Neural crest cell (in vitro differentiated cells): Measurements from ENCODE around the gene PCNX2. TPM values are rescaled to one million over a fixed set of nuclear protein-coding genes. Genes with fewer than 3 reads are reported as not detected.
A peak's percentile ranks its signal among the peaks of the same experiment; 100 is the strongest.

ENCODE experiments used
- DNase-seq: peaks from one replicate; pipeline ENCODE4 v3.0.0; 2021; ENCODE audit warnings: low read depth, mixed read lengths, low spot score
- H3K27ac Mint-ChIP-seq: one replicate; pipeline ENCODE4 v1.8.0; 2021; ENCODE audit warnings: mild to moderate bottlenecking, mixed read lengths; ENCODE audit not compliant: unreplicated experiment
- H3K27me3 Mint-ChIP-seq: 2 replicates; pipeline ENCODE4 v1.8.0; 2021; ENCODE audit warnings: low read depth, mild to moderate bottlenecking, mixed read lengths
- H3K36me3 Mint-ChIP-seq: 2 replicates; pipeline ENCODE4 v1.8.0; 2021; ENCODE audit warnings: low read depth, mild to moderate bottlenecking, mixed read lengths
- H3K4me1 Mint-ChIP-seq: 2 replicates; pipeline ENCODE4 v1.8.0; 2021; ENCODE audit warnings: mixed read lengths
- H3K4me3 Mint-ChIP-seq: one replicate; pipeline ENCODE4 v1.8.0; 2021; ENCODE audit warnings: mild to moderate bottlenecking, mixed read lengths
- H3K9me3 Mint-ChIP-seq: 2 replicates; pipeline ENCODE4 v1.8.0; 2021; ENCODE audit warnings: mixed read lengths
- CTCF ChIP-seq: fragments of 200-600 bp; sonication (generic); conservative IDR thresholded peaks from 2 replicates; pipeline ENCODE4 v1.5.0; 2021; ENCODE audit warnings: antibody characterized with exemption, mild to moderate bottlenecking
- total RNA-seq: library from RNA; stranded (reverse); gene quantifications from 2 replicates; pipeline ENCODE4 v1.2.1, GENCODE V29; 2021

The PCNX2 gene
- total RNA-seq, 1 donor from 2014 or later: 13.6 TPM

- Mint-ChIP-seq H3K9me3 (no peaks in the 10 kb centered on the region), H3K27me3 (no peaks in the 10 kb centered on the region), H3K27ac (no peak overlapping the region), H3K4me1 (peaks cover 44% of the 10 kb centered on the region), H3K4me3 (no peak overlapping the region), H3K36me3 (no peaks in the 10 kb centered on the region)
- TF ChIP-seq CTCF: no peak
- DNase-seq: no peak
These were observed 216.0 kb downstream of the PCNX2 start for GRCh38 chr1:233079574-233079973.

- Mint-ChIP-seq H3K27ac (no peak overlapping the region), H3K4me1 (peaks cover 44% of the 10 kb centered on the region), H3K9me3 (no peaks in the 10 kb centered on the region), H3K4me3 (no peak overlapping the region), H3K36me3 (no peaks in the 10 kb centered on the region), H3K27me3 (no peaks in the 10 kb centered on the region)
- no peak for TF ChIP-seq CTCF
- no peak for DNase-seq
These were observed 217.1 kb downstream of the PCNX2 start for GRCh38 chr1:233078396-233078795.

GRCh38 chr1:233075915-233076295, 219.6 kb downstream of the PCNX2 start:
- H3K9me3 Mint-ChIP-seq: peaks cover 7% of the 10 kb centered on the region
- H3K27ac Mint-ChIP-seq: no peak overlapping the region
- no peaks in the 10 kb centered on the region for H3K27me3 Mint-ChIP-seq
- DNase-seq: no peak
- peaks cover 9% of the 10 kb centered on the region for H3K36me3 Mint-ChIP-seq
- H3K4me1 Mint-ChIP-seq: peaks cover 31% of the 10 kb centered on the region
- TF ChIP-seq CTCF: no peak
- peak overlapping the region; percentile 7 for H3K4me3 Mint-ChIP-seq

- H3K27me3 Mint-ChIP-seq: no peaks in the 10 kb centered on the region
- no peak overlapping the region for H3K4me3 Mint-ChIP-seq
- no peaks in the 10 kb centered on the region for H3K4me1 Mint-ChIP-seq
- no peak for TF ChIP-seq CTCF
- peaks cover 23% of the 10 kb centered on the region for H3K36me3 Mint-ChIP-seq
- no peak for DNase-seq
- H3K9me3 Mint-ChIP-seq: peaks cover 11% of the 10 kb centered on the region
- no peak overlapping the region for H3K27ac Mint-ChIP-seq
These were observed 229.4 kb downstream of the PCNX2 start for GRCh38 chr1:233066087-233066486.

GRCh38 chr1:233065685-233066084, 229.8 kb downstream of the PCNX2 start:
- no peak for DNase-seq
- Mint-ChIP-seq H3K9me3 (peaks cover 10% of the 10 kb centered on the region), H3K27ac (no peak overlapping the region), H3K27me3 (no peaks in the 10 kb centered on the region), H3K4me1 (no peaks in the 10 kb centered on the region), H3K36me3 (peaks cover 23% of the 10 kb centered on the region), H3K4me3 (no peak overlapping the region)
- TF ChIP-seq CTCF: no peak

GRCh38 chr1:233064988-233065387, 230.5 kb downstream of the PCNX2 start:
- Mint-ChIP-seq H3K27ac (no peak overlapping the region), H3K27me3 (no peaks in the 10 kb centered on the region), H3K36me3 (peaks cover 23% of the 10 kb centered on the region), H3K4me3 (no peak overlapping the region), H3K4me1 (no peaks in the 10 kb centered on the region), H3K9me3 (peaks cover 10% of the 10 kb centered on the region)
- no peak for DNase-seq
- TF ChIP-seq CTCF: no peak
